ENCODE measurements around the gene PIP5K1B.
"Not testable (repeated sequence)": the region's sequence is repeated elsewhere in the genome, so short reads cannot be mapped to it uniquely, and the experiment has no call there.

The PIP5K1B gene

GRCh38 chr9:69044240-69045219, 339.5 kb downstream of the PIP5K1B start:
- no peak for DNase-seq

GRCh38 chr9:69045821-69046220, 340.8 kb downstream of the PIP5K1B start:
- no peak for DNase-seq

- DNase-seq, result no peak
Measured at GRCh38 chr9:69046723-69047122, 341.7 kb downstream of the PIP5K1B start.

- DNase-seq, result no peak
Measured at GRCh38 chr9:69047371-69047770, 342.3 kb downstream of the PIP5K1B start.

DNA sequence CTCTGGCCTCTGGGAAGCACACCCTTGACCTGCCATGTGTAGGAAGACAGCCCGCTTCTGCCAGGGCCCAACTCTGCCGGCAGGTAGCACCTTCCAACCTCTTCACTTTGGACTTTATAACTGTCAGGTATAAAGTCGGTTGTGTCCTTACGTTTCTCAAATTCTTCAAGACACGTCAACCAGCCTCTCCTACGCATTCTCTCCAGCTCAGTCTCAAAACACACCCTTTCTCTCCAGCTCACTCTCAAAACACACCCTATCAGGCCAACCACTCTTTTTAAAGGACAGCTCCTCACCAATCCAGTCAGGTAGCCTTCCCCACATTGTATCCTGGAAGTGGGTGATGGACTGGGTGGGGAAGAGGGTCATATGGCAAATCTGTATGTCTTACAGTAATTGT, 344.1 kb downstream of the PIP5K1B start:
- DNase-seq, result no peak

DNA sequence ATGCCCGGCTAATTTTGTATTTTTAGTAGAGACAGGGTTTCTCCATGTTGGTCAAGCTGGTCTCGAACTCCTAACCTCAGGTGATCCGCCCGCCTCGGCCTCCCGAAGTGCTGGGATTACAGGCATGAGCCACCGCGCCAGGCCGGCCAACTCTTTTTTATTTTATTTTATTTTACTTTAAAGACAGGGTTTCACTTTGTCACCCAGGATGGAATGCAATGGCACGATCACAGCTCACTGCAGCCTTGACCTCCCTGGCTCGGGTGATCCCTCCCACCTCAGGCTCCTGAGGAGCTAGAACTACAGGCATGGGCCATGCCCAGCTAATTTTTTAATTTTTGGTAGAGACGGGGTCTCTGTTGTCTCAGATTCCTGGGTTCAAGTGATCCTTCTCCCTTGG, 345.9 kb downstream of the PIP5K1B start:
- not testable (repeated sequence) for DNase-seq

DNA sequence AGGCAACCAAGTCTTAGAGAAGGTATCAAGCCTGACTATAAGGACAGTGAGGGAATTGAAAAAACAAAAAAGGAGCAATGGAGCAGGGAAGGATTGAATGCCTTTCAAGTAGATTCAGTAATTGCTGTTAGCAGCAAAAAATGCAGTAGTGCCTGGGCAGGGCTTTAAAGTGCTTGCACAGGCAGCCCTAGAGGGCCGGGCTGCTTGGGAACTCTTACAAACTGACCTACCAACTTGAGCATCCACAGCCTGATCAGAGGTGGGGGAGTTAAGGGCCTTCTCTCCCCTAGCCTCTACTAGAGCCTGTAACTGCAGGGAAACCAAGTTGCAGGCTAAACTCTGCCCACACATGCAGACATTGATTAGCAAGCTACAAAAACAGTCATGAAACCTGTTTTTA, 349.9 kb downstream of the PIP5K1B start:
- DNase-seq, result no peak

DNA sequence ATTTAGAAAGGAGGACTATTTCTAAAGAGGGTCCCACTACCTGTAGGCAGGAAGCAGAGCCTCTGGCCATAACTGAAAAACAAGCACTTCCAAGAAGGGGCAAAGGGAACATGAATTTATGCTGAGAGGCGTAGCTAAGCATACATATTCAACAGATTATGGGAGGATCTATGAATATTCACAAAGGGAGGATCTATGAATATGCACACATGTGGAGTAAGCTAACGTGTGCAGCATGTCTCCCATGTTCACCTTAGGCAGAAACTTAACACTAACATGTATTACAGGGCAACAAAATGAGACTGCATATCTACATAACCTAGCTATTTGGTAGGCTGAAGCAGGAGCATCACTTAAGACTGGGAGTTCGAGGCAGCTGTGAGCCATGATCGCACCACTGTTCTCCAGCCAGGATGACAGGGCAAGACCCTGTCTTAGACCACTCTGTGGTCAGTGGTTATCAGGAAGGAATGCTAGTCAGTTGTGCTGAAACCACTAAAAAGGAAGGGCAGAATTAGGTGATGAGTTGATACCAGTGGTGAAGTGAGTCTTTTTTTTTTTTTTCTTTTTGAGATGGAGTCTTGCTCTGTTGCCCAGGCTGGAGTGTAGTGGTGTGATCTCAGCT, 351.3 kb downstream of the PIP5K1B start:
- DNase-seq, result no peak

DNA sequence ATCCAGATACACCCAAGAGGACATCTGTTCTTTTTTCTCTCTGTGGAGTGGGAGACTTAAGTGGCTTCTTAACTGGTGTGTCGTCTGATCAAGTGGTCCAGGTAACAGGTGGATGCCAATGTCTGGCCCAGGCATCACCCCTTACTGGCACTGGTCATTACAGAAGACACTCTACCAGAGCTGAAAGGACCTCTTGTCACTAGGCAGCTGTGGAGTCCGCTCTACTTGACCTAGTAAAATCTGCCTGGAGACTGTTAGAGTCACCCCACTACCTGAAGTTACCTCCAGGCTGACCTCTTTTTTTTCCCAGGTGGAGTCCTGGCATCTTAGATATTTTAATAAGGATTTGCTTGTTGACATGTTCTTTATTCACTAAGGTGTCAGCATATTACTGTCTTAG, 353.1 kb downstream of the PIP5K1B start:
- no peak for DNase-seq
